OCI-LY7 (cell line): ENCODE results near the gene CNDP1. TPM values are rescaled to one million over a fixed set of nuclear protein-coding genes. Genes with fewer than 3 reads are reported as not detected.

Experiments
- BruUV-seq: library from RNA; stranded (reverse); fragments of 400-500 nt; replicated peaks from 2 replicates; lab custom pipeline; 2021; lab: Mats Ljungman, UMichigan
- CTCF ChIA-PET: fragments of 300-600 bp; sonication (Branson Sonifier 250); formaldehyde crosslinking; loops from one replicate; lab custom pipeline; 2022; ENCODE audit warnings: antibody characterized with exemption; ENCODE audit not compliant: unreplicated experiment; lab: Charles Lee
- POLR2A ChIA-PET: fragments of 300-600 bp; sonication (Branson Sonifier 250); formaldehyde crosslinking; loops from one replicate; lab custom pipeline; 2022; ENCODE audit warnings: antibody characterized with exemption; lab: Charles Lee
- DNase-seq: peaks from one replicate; pipeline ENCODE4 v3.0.0-alpha.2; 2015; ENCODE audit warnings: low spot score
- H2AFZ ChIP-seq: fragments of 200-600 bp; sonication (generic), shearing (Covaris generic); 2 replicates; pipeline ENCODE4 v1.6.1; 2014; ENCODE audit warnings: mild to moderate bottlenecking, antibody characterized with exemption, low read length, moderate library complexity
- H3K27ac ChIP-seq: fragments of 200-600 bp; sonication (generic); 2 replicates; pipeline ENCODE4 v1.5.1; 2014; ENCODE audit warnings: mixed run types, low read depth, mild to moderate bottlenecking, moderate library complexity, low read length, inconsistent platforms; ENCODE audit not compliant: poor library complexity, severe bottlenecking
- H3K36me3 ChIP-seq: fragments of 200-600 bp; sonication (generic); 2 replicates; pipeline ENCODE4 v1.6.1; 2014; ENCODE audit warnings: mild to moderate bottlenecking, antibody characterized with exemption, low read length, moderate library complexity, mixed read lengths; ENCODE audit not compliant: insufficient read depth
- H3K4me1 ChIP-seq: fragments of 200-600 bp; sonication (generic); 2 replicates; pipeline ENCODE4 v1.5.1; 2014; ENCODE audit warnings: mild to moderate bottlenecking, low read length; ENCODE audit not compliant: insufficient read depth, poor library complexity, severe bottlenecking
- H3K4me2 ChIP-seq: fragments of 200-600 bp; sonication (generic); 2 replicates; pipeline ENCODE4 v1.6.1; 2014; ENCODE audit warnings: mild to moderate bottlenecking, low read length
- H3K4me3 ChIP-seq: fragments of 200-600 bp; sonication (generic); 2 replicates; pipeline ENCODE4 v1.5.1; 2014; ENCODE audit warnings: mild to moderate bottlenecking, low read depth, low read length; ENCODE audit not compliant: poor library complexity, severe bottlenecking
- H3K79me2 ChIP-seq: fragments of 200-600 bp; sonication (generic); 2 replicates; pipeline ENCODE4 v1.6.1; 2016; ENCODE audit warnings: low read depth, mild to moderate bottlenecking, low read length, moderate library complexity, mixed read lengths; ENCODE audit not compliant: insufficient read depth
- H3K9me2 ChIP-seq: fragments of 200-600 bp; sonication (generic); 2 replicates; pipeline ENCODE4 v1.6.1; 2016; ENCODE audit warnings: mild to moderate bottlenecking, low read length, mixed read lengths; ENCODE audit not compliant: insufficient read depth
- H3K9me3 ChIP-seq: fragments of 200-600 bp; sonication (generic); 2 replicates; pipeline ENCODE4 v1.6.1; 2014; ENCODE audit warnings: mild to moderate bottlenecking, mixed run types, low read length, mixed read lengths
- H4K20me1 ChIP-seq: fragments of 200-600 bp; sonication (generic); 2 replicates; pipeline ENCODE4 v1.6.1; 2014; ENCODE audit warnings: mild to moderate bottlenecking, antibody characterized with exemption, low read length, moderate library complexity, mixed read lengths; ENCODE audit not compliant: insufficient read depth
- CTCF ChIP-seq: fragments of 200-600 bp; sonication (generic); conservative IDR thresholded peaks from 2 replicates; pipeline ENCODE4 v1.5.1; 2014; ENCODE audit warnings: mild to moderate bottlenecking, antibody characterized with exemption, low read length, moderate library complexity, mixed read lengths
- EZH2phosphoT487 ChIP-seq: fragments of 200-600 bp; sonication (generic); IDR thresholded peaks from 2 replicates; pipeline ENCODE4 v1.6.1; 2018; ENCODE audit warnings: low read depth, borderline replicate concordance, mild to moderate bottlenecking, mixed run types, antibody characterized with exemption, low read length, moderate library complexity, mixed read lengths
- intact Hi-C: fragments of 100-400 bp; cut with micrococcal nuclease; formaldehyde crosslinking; loops from one replicate; pipeline ENCODE4 v1.10.0; 2022; ENCODE audit not compliant: unreplicated experiment
- total RNA-seq, 2 experiments: library from RNA; depleted of rRNA in 1 of 2; stranded (reverse); fragments of >200 nt in 1 of 2; shearing (Covaris generic) in 1 of 2; gene quantifications; 2 replicates each; pipeline ENCODE4 v1.2.3, GENCODE V29; 2014 to 2022

Gene CNDP1
- total RNA-seq, 2 experiments from 2014 or later: not detected

GRCh38 chr18:74631212-74631611, 96.9 kb downstream of the CNDP1 start:
- Histone ChIP-seq H3K9me3 (no peaks in the 10 kb centered on the region), H3K4me3 (no peak overlapping the region), H3K27ac (no peak overlapping the region), H2AFZ (no peak overlapping the region), H3K79me2 (no peaks in the 10 kb centered on the region), H3K36me3 (peaks cover 5% of the 10 kb centered on the region; the same call in 1 of the 2 replicates), H3K4me1 (no peaks in the 10 kb centered on the region), H4K20me1 (no peaks in the 10 kb centered on the region), H3K4me2 (no peak overlapping the region), H3K9me2 (no peaks in the 10 kb centered on the region)
- CTCF ChIA-PET: no interaction called here
- no TSS peak for BruUV-seq
- intact Hi-C loops: no loop called here
- DNase-seq: no peak
- TF ChIP-seq EZH2phosphoT487 (no peak), CTCF (no peak)
- POLR2A ChIA-PET: no interaction called here

GRCh38 chr18:74631623-74632350, 97.5 kb downstream of the CNDP1 start:
- BruUV-seq: no TSS peak
- CTCF ChIA-PET: no interaction called here
- Histone ChIP-seq H4K20me1 (no peaks in the 10 kb centered on the region), H3K79me2 (no peaks in the 10 kb centered on the region), H3K9me3 (no peaks in the 10 kb centered on the region), H3K4me3 (no peak overlapping the region), H3K4me1 (no peaks in the 10 kb centered on the region), H3K27ac (no peak overlapping the region), H3K36me3 (peaks cover 5% of the 10 kb centered on the region; the same call in 1 of the 2 replicates), H2AFZ (no peak overlapping the region), H3K9me2 (no peaks in the 10 kb centered on the region), H3K4me2 (no peak overlapping the region)
- DNase-seq: no peak
- POLR2A ChIA-PET: no interaction called here
- TF ChIP-seq EZH2phosphoT487: no peak
- TF ChIP-seq CTCF: no peak
- intact Hi-C loops: no loop called here

- Histone ChIP-seq H3K9me2 (no peaks in the 10 kb centered on the region), H3K4me3 (no peak overlapping the region), H3K9me3 (no peaks in the 10 kb centered on the region), H3K27ac (no peak overlapping the region), H3K4me2 (no peak overlapping the region), H4K20me1 (no peaks in the 10 kb centered on the region), H3K4me1 (no peaks in the 10 kb centered on the region), H3K79me2 (no peaks in the 10 kb centered on the region), H2AFZ (no peak overlapping the region), H3K36me3 (peaks cover 5% of the 10 kb centered on the region; the same call in 1 of the 2 replicates)
- intact Hi-C loops: no loop called here
- TF ChIP-seq EZH2phosphoT487 (no peak), CTCF (no peak)
- no peak for DNase-seq
- no TSS peak for BruUV-seq
- POLR2A ChIA-PET: no interaction called here
- CTCF ChIA-PET: no interaction called here
Observed at GRCh38 chr18:74632351-74632679, 98.0 kb downstream of the CNDP1 start.
